CD4-positive, alpha-beta memory T cell (primary cell): ENCODE data around the gene PDE2A. TPM values are rescaled to one million over a fixed set of nuclear protein-coding genes. Genes with fewer than 3 reads are reported as not detected.
A peak's percentile ranks its signal among the peaks of the same experiment; 100 is the strongest.

Experiments used
- CTCF ChIA-PET: fragments of 350-600 bp; sonication (Branson Sonifier 250); formaldehyde crosslinking; loops from one replicate; lab custom pipeline; 2021; ENCODE audit warnings: inconsistent platforms; ENCODE audit not compliant: partially characterized antibody; lab: Charles Lee
- POLR2A ChIA-PET: fragments of 350-600 bp; sonication (Branson Sonifier 250); formaldehyde crosslinking; loops from one replicate; lab custom pipeline; 2021; ENCODE audit not compliant: partially characterized antibody; lab: Charles Lee
- DNase-seq, 5 donors: peaks; one replicate each; pipeline versions ENCODE4 v3.0.0 to v3.0.0-alpha.2; 2020 to 2022; ENCODE audit warnings: mixed read lengths in 1 of 5
- H3K27ac ChIP-seq: one replicate; pipeline ENCODE4 v1.7.0; 2013; ENCODE audit warnings: low read depth, low read length
- H3K27me3 ChIP-seq: 2 replicates; pipeline ENCODE4 v1.7.0; 2013; ENCODE audit warnings: mild to moderate bottlenecking, low read length, moderate library complexity; ENCODE audit not compliant: insufficient read depth
- H3K36me3 ChIP-seq: 2 replicates; pipeline ENCODE4 v1.7.0; 2013; ENCODE audit warnings: mild to moderate bottlenecking, low read length, moderate library complexity; ENCODE audit not compliant: insufficient read depth
- H3K4me1 ChIP-seq: 2 replicates; pipeline ENCODE4 v1.7.0; 2013; ENCODE audit warnings: mild to moderate bottlenecking, low read length, moderate library complexity; ENCODE audit not compliant: insufficient read depth
- H3K4me3 ChIP-seq, 2 donors: one replicate each; pipeline ENCODE4 v1.7.0; 2013; ENCODE audit warnings: low read length in 2 of 2, mild to moderate bottlenecking in 1 of 2
- H3K9me3 ChIP-seq, 2 donors: one replicate each; pipeline ENCODE4 v1.7.0; 2013; ENCODE audit warnings: low read length in 2 of 2, control low read depth in 1 of 2; ENCODE audit not compliant: control insufficient read depth in 1 of 2
- H3K27ac Mint-ChIP-seq, 7 donors: one replicate each; pipeline ENCODE4 v1.8.0; 2020 to 2021; ENCODE audit warnings: mixed read lengths in 7 of 7, mild to moderate bottlenecking in 6 of 7, inconsistent platforms in 3 of 7, moderate library complexity in 3 of 7
- H3K27me3 Mint-ChIP-seq, 2 donors: one replicate each; pipeline ENCODE4 v1.8.0; 2020 to 2021; ENCODE audit warnings: mixed read lengths in 2 of 2
- H3K36me3 Mint-ChIP-seq, 2 donors: one replicate each; pipeline ENCODE4 v1.8.0; 2020 to 2021; ENCODE audit warnings: mixed read lengths in 2 of 2, inconsistent platforms in 1 of 2, mild to moderate bottlenecking in 1 of 2
- H3K4me1 Mint-ChIP-seq, 4 donors: one replicate each; pipeline ENCODE4 v1.8.0; 2020 to 2021; ENCODE audit warnings: mixed read lengths in 4 of 4, mild to moderate bottlenecking in 1 of 4
- H3K4me3 Mint-ChIP-seq, 8 donors: one replicate each; pipeline ENCODE4 v1.8.0; 2020 to 2021; ENCODE audit warnings: mixed read lengths in 8 of 8, mild to moderate bottlenecking in 7 of 8, moderate library complexity in 6 of 8, inconsistent platforms in 3 of 8
- H3K9me3 Mint-ChIP-seq, 8 donors: one replicate each; pipeline ENCODE4 v1.8.0; 2020 to 2021; ENCODE audit warnings: mixed read lengths in 8 of 8, mild to moderate bottlenecking in 5 of 8, inconsistent platforms in 3 of 8, moderate library complexity in 1 of 8
- intact Hi-C: fragments of 100-400 bp; cut with micrococcal nuclease; formaldehyde crosslinking; loops from one replicate; pipeline ENCODE4 v1.15.1; 2023
- polyA plus RNA-seq, 2 donors: library from polyadenylated mRNA; unstranded; fragments of 300-500 nt; fragmentation: Illumina TruSeq; gene quantifications; one replicate each; pipeline ENCODE4 v1.2.3, GENCODE V29; 2021
- total RNA-seq, 2 experiments: library from RNA; stranded (reverse); gene quantifications; one replicate each; pipeline ENCODE4 v1.2.3, GENCODE V29; 2021

Gene PDE2A
- total and polyA plus RNA-seq, 4 experiments from 2014 or later = 0.11 to 1.7 (median 0.98) TPM

DNA sequence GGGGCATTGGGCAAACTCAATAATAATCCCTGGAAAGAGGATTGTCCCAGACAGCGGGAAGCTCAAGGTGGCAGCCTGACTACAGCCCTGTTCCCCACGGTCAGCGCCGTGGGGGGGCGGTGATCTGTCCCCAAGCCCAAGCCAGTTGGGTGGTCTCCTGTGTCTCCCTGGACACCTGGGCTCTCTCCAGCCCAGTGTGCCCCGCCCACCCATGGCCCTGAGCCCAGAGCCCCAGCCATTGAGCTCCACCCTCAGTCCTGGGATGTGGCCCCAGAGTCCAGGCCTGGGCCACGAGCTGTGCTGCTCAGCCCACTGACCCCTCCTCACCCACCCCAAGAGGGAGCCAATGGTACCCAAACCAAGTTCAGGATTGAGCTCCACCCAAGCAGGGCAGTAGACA is 27.9 kb upstream of the PDE2A start:
- Mint-ChIP-seq H3K9me3 (no peaks in the 10 kb centered on the region), H3K4me1 (peaks cover 0 to 5% (median 0%) of the 10 kb centered on the region in 4 donors), H3K27me3 (no peaks in the 10 kb centered on the region), H3K4me3 (no peak overlapping the region), H3K36me3 (peaks cover 41 to 81% of the 10 kb centered on the region in 2 donors), H3K27ac (peak overlapping the region in 1 of 7 donors; percentile 18)
- Histone ChIP-seq H3K36me3 (peaks cover 88% of the 10 kb centered on the region), H3K27me3 (no peaks in the 10 kb centered on the region), H3K9me3 (no peaks in the 10 kb centered on the region), H3K27ac (no peak overlapping the region), H3K4me1 (no peaks in the 10 kb centered on the region), H3K4me3 (no peak overlapping the region)
- CTCF ChIA-PET = interaction anchor here (1.0 kb wide), 1 partner anchor 19 kb away, joined by 4 read pairs; no protein-coding TSS in a partner anchor
- POLR2A ChIA-PET = interaction anchor here (2.0 kb wide), 1 partner anchor 14 kb away, joined by 5 read pairs; no protein-coding TSS in a partner anchor
- no peak for DNase-seq
- intact Hi-C loops = no loop called here

DNA sequence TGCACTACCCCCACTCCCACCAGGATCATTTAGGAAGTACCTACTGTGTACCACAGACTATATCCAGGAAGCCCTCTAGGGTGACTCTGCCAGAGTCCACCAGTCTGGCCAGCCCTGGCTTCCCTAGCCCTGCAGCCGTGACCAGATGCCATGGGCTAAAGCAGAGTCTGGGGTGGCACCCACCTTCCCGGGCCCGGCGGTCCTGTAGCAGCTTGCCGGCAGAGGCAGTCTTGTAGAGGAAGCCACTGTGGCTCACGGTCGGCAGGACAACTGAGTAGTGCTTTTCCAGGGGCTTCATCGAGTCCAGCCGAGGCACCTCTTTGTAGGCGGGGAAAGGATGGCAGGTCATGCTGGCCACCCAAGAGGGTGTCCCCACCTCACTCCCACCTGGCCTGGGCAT is 27.2 kb upstream of the PDE2A start:
- peak in 1 of 5 donors; percentile 17 for DNase-seq
- H3K36me3 Mint-ChIP-seq = peaks cover 35 to 78% of the 10 kb centered on the region in 2 donors
- Histone ChIP-seq H3K4me1 (no peaks in the 10 kb centered on the region), H3K4me3 (no peak overlapping the region), H3K27me3 (no peaks in the 10 kb centered on the region), H3K27ac (no peak overlapping the region), H3K9me3 (no peaks in the 10 kb centered on the region), H3K36me3 (peaks cover 86% of the 10 kb centered on the region)
- H3K4me3 Mint-ChIP-seq = no peak overlapping the region
- intact Hi-C loops = no loop called here
- no peak overlapping the region for H3K27ac Mint-ChIP-seq
- H3K27me3 Mint-ChIP-seq = no peaks in the 10 kb centered on the region
- CTCF ChIA-PET = interaction anchor here (1.0 kb wide), 1 partner anchor 18 kb away, joined by 4 read pairs; no protein-coding TSS in a partner anchor
- no peaks in the 10 kb centered on the region for H3K9me3 Mint-ChIP-seq
- peaks cover 0 to 5% (median 0%) of the 10 kb centered on the region in 4 donors for H3K4me1 Mint-ChIP-seq
- POLR2A ChIA-PET = no interaction called here

DNA sequence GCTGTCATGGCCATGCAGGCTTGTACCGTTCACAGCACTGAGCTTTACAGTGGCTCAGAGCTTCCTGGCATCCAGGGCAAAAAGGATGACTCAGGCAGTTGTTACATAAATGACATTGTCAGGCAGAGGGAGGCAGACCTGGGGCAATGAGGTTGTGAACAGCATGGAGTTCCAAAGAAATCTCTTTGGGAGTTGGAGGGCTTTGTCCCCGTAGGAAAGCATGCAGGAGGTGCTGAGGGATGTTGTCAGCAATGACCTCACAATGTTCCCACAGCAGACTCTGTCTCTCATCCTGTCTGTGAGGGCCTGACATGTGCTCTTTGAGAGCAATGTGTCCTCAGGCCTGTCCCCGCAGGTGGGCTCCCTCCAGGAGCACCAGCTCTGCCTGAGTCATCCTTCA is 25.9 kb upstream of the PDE2A start:
- no peaks in the 10 kb centered on the region for H3K9me3 ChIP-seq
- Mint-ChIP-seq H3K27me3 (no peaks in the 10 kb centered on the region), H3K27ac (peak overlapping the region in 4 of 7 donors; percentile 2 to 85 (median 54)), H3K4me1 (no peaks in the 10 kb centered on the region), H3K4me3 (no peak overlapping the region), H3K9me3 (no peaks in the 10 kb centered on the region), H3K36me3 (peaks cover 33 to 76% of the 10 kb centered on the region in 2 donors)
- peaks cover 86% of the 10 kb centered on the region for H3K36me3 ChIP-seq
- POLR2A ChIA-PET = no interaction called here
- no peak overlapping the region for H3K4me3 ChIP-seq
- peak in 1 of 5 donors; percentile 28 for DNase-seq
- H3K27ac ChIP-seq = no peak overlapping the region
- no peaks in the 10 kb centered on the region for H3K4me1 ChIP-seq
- no peaks in the 10 kb centered on the region for H3K27me3 ChIP-seq
- intact Hi-C loops = no loop called here
- CTCF ChIA-PET = interaction anchor here (1.0 kb wide), 1 partner anchor 25 kb away, joined by 3 read pairs; no protein-coding TSS in a partner anchor

DNA sequence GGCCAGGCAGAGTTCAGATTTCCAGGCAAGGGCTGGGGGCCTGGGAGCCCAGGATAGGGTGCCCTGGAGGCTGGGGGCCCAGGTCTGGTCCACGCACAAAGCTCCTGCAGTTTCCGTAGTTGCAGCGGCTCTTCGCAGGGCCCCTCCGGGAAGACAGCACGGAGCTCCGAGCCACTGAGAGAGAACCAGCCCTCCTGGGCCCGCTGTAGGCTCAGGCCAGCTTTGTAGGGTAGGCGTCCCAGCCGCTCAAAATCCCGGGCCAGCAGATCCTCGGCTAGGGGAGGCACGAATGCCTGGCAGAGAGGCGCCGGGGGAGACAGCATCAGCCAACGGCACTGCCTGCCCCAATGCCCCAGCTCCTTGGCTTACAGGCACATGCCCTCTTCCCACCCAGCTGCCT is 23.6 kb upstream of the PDE2A start:
- no peaks in the 10 kb centered on the region for H3K9me3 Mint-ChIP-seq
- no peak overlapping the region for H3K27ac Mint-ChIP-seq
- intact Hi-C loops = no loop called here
- peaks cover 44 to 81% of the 10 kb centered on the region in 2 donors for H3K36me3 Mint-ChIP-seq
- no peaks in the 10 kb centered on the region for H3K9me3 ChIP-seq
- H3K4me3 ChIP-seq = no peak overlapping the region
- peaks cover 0 to 2% (median 0%) of the 10 kb centered on the region in 4 donors for H3K4me1 Mint-ChIP-seq
- no peak overlapping the region for H3K27ac ChIP-seq
- no peaks in the 10 kb centered on the region for H3K4me1 ChIP-seq
- no peak overlapping the region for H3K4me3 Mint-ChIP-seq
- CTCF ChIA-PET = no interaction called here
- H3K36me3 ChIP-seq = peaks cover 93% of the 10 kb centered on the region
- H3K27me3 Mint-ChIP-seq = no peaks in the 10 kb centered on the region
- POLR2A ChIA-PET = interaction anchor here (1.3 kb wide), 1 partner anchor 23 kb away, joined by 3 read pairs; no protein-coding TSS in a partner anchor
- no peaks in the 10 kb centered on the region for H3K27me3 ChIP-seq
- no peak for DNase-seq

GRCh38 chr11:72696866-72697700 is 22.9 kb upstream of the PDE2A start:
- Mint-ChIP-seq H3K4me1 (peaks cover 0 to 2% (median 0%) of the 10 kb centered on the region in 4 donors), H3K4me3 (no peak overlapping the region)
- intact Hi-C loops = no loop called here

DNA sequence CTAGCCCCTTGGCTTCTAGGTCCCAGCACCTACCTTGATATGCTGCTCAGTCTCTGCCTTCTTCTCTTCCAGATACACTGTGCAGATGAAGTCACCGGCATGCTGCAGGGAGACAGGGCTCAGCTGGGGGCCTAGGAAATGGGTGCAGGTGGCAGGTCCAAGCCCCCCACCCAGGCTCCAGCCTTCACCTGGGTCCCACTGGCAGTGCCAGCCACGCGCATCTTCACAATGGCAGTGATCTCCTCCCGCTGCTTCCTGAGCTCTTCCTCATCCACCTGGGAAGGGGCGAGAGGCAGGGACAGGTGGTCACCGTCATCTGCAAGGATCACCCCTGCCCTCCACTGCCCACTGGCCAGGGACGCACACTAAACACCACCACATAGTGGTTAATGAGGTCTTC is 21.1 kb upstream of the PDE2A start:
- Mint-ChIP-seq H3K27me3 (no peaks in the 10 kb centered on the region), H3K36me3 (peaks cover 44 to 84% of the 10 kb centered on the region in 2 donors), H3K27ac (peak overlapping the region in 1 of 7 donors; percentile 13), H3K9me3 (no peaks in the 10 kb centered on the region), H3K4me3 (no peak overlapping the region), H3K4me1 (peaks cover 0 to 2% (median under 1%) of the 10 kb centered on the region in 4 donors)
- DNase-seq = no peak
- ChIA-PET CTCF (interaction anchor here (1.4 kb wide), 1 partner anchor 98 kb away, joined by 4 read pairs; the partner anchor contains the start of gene STARD10), POLR2A (no interaction called here)
- H3K27me3 ChIP-seq = no peaks in the 10 kb centered on the region
- H3K4me1 ChIP-seq = no peaks in the 10 kb centered on the region
- intact Hi-C loops = no loop called here
- peaks cover 95% of the 10 kb centered on the region for H3K36me3 ChIP-seq
- no peak overlapping the region for H3K27ac ChIP-seq
- H3K9me3 ChIP-seq = no peaks in the 10 kb centered on the region
- no peak overlapping the region for H3K4me3 ChIP-seq

More at GRCh38 chr11:72696866-72697700, 22.9 kb upstream of the PDE2A start:
- peak in 1 of 5 donors; percentile 33 for DNase-seq
- CTCF ChIA-PET = no interaction called here
- POLR2A ChIA-PET = no interaction called here
- H3K36me3 Mint-ChIP-seq = peaks cover 47 to 81% of the 10 kb centered on the region in 2 donors
- H3K36me3 ChIP-seq = peaks cover 93% of the 10 kb centered on the region
- peak overlapping the region in 2 of 7 donors; percentile 9 to 42 for H3K27ac Mint-ChIP-seq
- H3K27me3 ChIP-seq = no peaks in the 10 kb centered on the region
- no peak overlapping the region for H3K27ac ChIP-seq
- H3K4me1 ChIP-seq = no peaks in the 10 kb centered on the region
- H3K4me3 ChIP-seq = no peak overlapping the region
- H3K27me3 Mint-ChIP-seq = no peaks in the 10 kb centered on the region
- H3K9me3 Mint-ChIP-seq = no peaks in the 10 kb centered on the region
- H3K9me3 ChIP-seq = no peaks in the 10 kb centered on the region

DNA sequence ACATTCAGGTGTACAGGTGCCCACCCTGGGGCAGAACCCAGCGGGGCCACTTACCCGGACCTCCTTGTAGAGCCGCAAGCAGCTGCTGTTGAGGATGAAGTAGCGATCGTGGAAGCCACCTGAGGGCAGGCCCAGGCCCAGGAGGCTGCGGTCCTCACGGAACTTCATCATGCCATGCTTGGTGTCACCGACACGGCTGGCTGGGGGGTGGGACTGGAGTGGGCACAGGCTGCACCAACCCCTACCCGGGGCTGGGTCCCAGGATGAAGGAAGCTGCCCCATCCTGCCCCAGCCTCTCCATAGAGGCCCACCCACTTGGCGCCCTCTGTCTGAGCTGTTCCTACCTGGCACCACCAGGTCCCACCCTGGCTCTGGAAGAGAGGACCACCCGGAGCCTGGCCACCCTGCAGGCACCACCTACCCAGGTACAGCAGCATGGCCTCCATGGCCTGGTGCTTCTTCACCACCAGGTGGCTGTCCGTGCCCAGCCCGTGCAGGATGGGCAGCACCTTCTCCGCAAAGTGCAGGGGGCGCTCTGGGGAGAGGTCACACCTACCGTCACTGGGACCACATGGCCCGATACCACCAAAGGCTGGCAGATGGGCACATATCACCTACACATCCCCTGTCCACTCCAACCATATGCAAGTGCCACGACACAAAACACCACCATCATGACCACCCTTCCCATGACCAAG is 19.2 kb upstream of the PDE2A start:
- ChIA-PET POLR2A (no interaction called here), CTCF (no interaction called here)
- H3K9me3 Mint-ChIP-seq = no peaks in the 10 kb centered on the region
- H3K27me3 Mint-ChIP-seq = no peaks in the 10 kb centered on the region
- Histone ChIP-seq H3K27ac (no peak overlapping the region), H3K4me3 (no peak overlapping the region), H3K9me3 (no peaks in the 10 kb centered on the region), H3K36me3 (peaks cover 92% of the 10 kb centered on the region), H3K4me1 (no peaks in the 10 kb centered on the region), H3K27me3 (no peaks in the 10 kb centered on the region)
- DNase-seq = no peak
- H3K4me1 Mint-ChIP-seq = peaks cover 0 to 4% (median under 1%) of the 10 kb centered on the region in 4 donors
- H3K4me3 Mint-ChIP-seq = no peak overlapping the region
- H3K36me3 Mint-ChIP-seq = peaks cover 33 to 78% of the 10 kb centered on the region in 2 donors
- H3K27ac Mint-ChIP-seq = no peak overlapping the region
- intact Hi-C loops = no loop called here
